HEK293 (cell line): ENCODE measurements around the gene SMCHD1.

Experiments
- FEZF1 ChIP-seq: fragments of 450-650 bp; formaldehyde crosslinking; IDR thresholded peaks from 2 replicates; pipeline ENCODE4 v1.5.1; 2016; ENCODE audit warnings: missing biosample characterization, missing genetic modification characterization
- GLIS2 ChIP-seq: fragments of 450-650 bp; formaldehyde crosslinking; IDR thresholded peaks from 2 replicates; pipeline ENCODE4 v1.5.1; 2016; ENCODE audit warnings: missing biosample characterization, missing genetic modification characterization
- HOXA7 ChIP-seq: sonication (generic); formaldehyde crosslinking; IDR thresholded peaks from 2 replicates; pipeline ENCODE4 v1.8.1; 2022; ENCODE audit warnings: missing genetic modification reagents, borderline replicate concordance
- HOXC10 ChIP-seq: sonication (generic); formaldehyde crosslinking; IDR thresholded peaks from 2 replicates; pipeline ENCODE4 v1.8.1; 2023; ENCODE audit warnings: mild to moderate bottlenecking, missing genetic modification reagents
- IKZF3 ChIP-seq: fragments of 450-650 bp; IDR thresholded peaks from 2 replicates; pipeline ENCODE4 v1.5.0; 2018; ENCODE audit warnings: missing biosample characterization, mild to moderate bottlenecking, missing genetic modification characterization, moderate library complexity
- KLF17 ChIP-seq: fragments of 450-650 bp; formaldehyde crosslinking; IDR thresholded peaks from 2 replicates; pipeline ENCODE4 v1.5.1; 2016; ENCODE audit warnings: missing biosample characterization, missing genetic modification characterization
- PBX3 ChIP-seq: sonication (generic); formaldehyde crosslinking; IDR thresholded peaks from 2 replicates; pipeline ENCODE4 v1.8.1; 2022; ENCODE audit warnings: mild to moderate bottlenecking, moderate library complexity, missing genetic modification reagents
- PRDM4 ChIP-seq: fragments of 450-650 bp; formaldehyde crosslinking; IDR thresholded peaks from 2 replicates; pipeline ENCODE4 v1.5.1; 2017; ENCODE audit warnings: missing biosample characterization, missing genetic modification characterization
- WT1 ChIP-seq: fragments of 450-650 bp; formaldehyde crosslinking; IDR thresholded peaks from 2 replicates; pipeline ENCODE4 v1.5.1; 2016; ENCODE audit warnings: missing biosample characterization, missing genetic modification characterization
- ZNF146 ChIP-seq: fragments of 450-650 bp; formaldehyde crosslinking; IDR thresholded peaks from 2 replicates; pipeline ENCODE4 v1.5.1; 2016; ENCODE audit warnings: missing biosample characterization, missing genetic modification characterization
- ZNF148 ChIP-seq: fragments of 450-650 bp; formaldehyde crosslinking; IDR thresholded peaks from 2 replicates; pipeline ENCODE4 v1.5.0; 2017; ENCODE audit warnings: missing biosample characterization, missing genetic modification characterization, borderline replicate concordance
- ZNF280D ChIP-seq: fragments of 450-650 bp; formaldehyde crosslinking; IDR thresholded peaks from 2 replicates; pipeline ENCODE4 v1.5.1; 2016; ENCODE audit warnings: missing biosample characterization, missing genetic modification characterization
- ZNF362 ChIP-seq: fragments of 450-650 bp; formaldehyde crosslinking; IDR thresholded peaks from 2 replicates; pipeline ENCODE4 v1.5.1; 2016; ENCODE audit warnings: missing biosample characterization, missing genetic modification characterization
- ZNF37A ChIP-seq: fragments of 450-650 bp; IDR thresholded peaks from 2 replicates; pipeline ENCODE4 v1.5.1; 2018; ENCODE audit warnings: missing biosample characterization, missing genetic modification characterization
- ZNF426 ChIP-seq: fragments of 450-650 bp; formaldehyde crosslinking; IDR thresholded peaks from 2 replicates; pipeline ENCODE4 v1.5.1; 2017; ENCODE audit warnings: missing biosample characterization, missing genetic modification characterization, mild to moderate bottlenecking, inconsistent platforms, moderate library complexity
- ZNF433 ChIP-seq: fragments of 450-650 bp; formaldehyde crosslinking; IDR thresholded peaks from 2 replicates; pipeline ENCODE4 v1.5.1; 2016; ENCODE audit warnings: missing biosample characterization, missing genetic modification characterization, low read depth
- ZNF514 ChIP-seq: fragments of 450-650 bp; formaldehyde crosslinking; IDR thresholded peaks from 2 replicates; pipeline ENCODE4 v1.5.1; 2016; ENCODE audit warnings: missing biosample characterization, missing genetic modification characterization
- ZNF544 ChIP-seq: fragments of 450-650 bp; formaldehyde crosslinking; IDR thresholded peaks from 2 replicates; pipeline ENCODE4 v1.5.0; 2017; ENCODE audit warnings: missing biosample characterization, missing genetic modification characterization
- ZNF558 ChIP-seq: fragments of 450-650 bp; formaldehyde crosslinking; IDR thresholded peaks from 2 replicates; pipeline ENCODE4 v1.5.1; 2016; ENCODE audit warnings: missing biosample characterization, missing genetic modification characterization
- ZNF600 ChIP-seq: fragments of 450-650 bp; formaldehyde crosslinking; IDR thresholded peaks from 2 replicates; pipeline ENCODE4 v1.5.1; 2016; ENCODE audit warnings: missing biosample characterization, missing genetic modification characterization
- ZNF639 ChIP-seq: fragments of 450-650 bp; formaldehyde crosslinking; IDR thresholded peaks from 2 replicates; pipeline ENCODE4 v1.5.1; 2016; ENCODE audit warnings: missing biosample characterization, missing genetic modification characterization
- ZNF777 ChIP-seq: fragments of 450-650 bp; formaldehyde crosslinking; IDR thresholded peaks from 2 replicates; pipeline ENCODE4 v1.5.1; 2017; ENCODE audit warnings: missing biosample characterization, missing genetic modification characterization, borderline replicate concordance
- ZSCAN18 ChIP-seq: fragments of 450-650 bp; formaldehyde crosslinking; IDR thresholded peaks from 2 replicates; pipeline ENCODE4 v1.5.1; 2016; ENCODE audit warnings: missing biosample characterization, missing genetic modification characterization
- ZSCAN23 ChIP-seq: fragments of 450-650 bp; formaldehyde crosslinking; IDR thresholded peaks from 2 replicates; pipeline ENCODE4 v1.5.1; 2016; ENCODE audit warnings: missing biosample characterization, missing genetic modification characterization

The SMCHD1 gene

GRCh38 chr18:2847317-2848246 is 192.1 kb downstream of the SMCHD1 start (continued):
- TF ChIP-seq ZNF433, result no peak
- no peak for TF ChIP-seq KLF17 (tag by site-specific recombination)
- TF ChIP-seq ZNF37A (tag by site-specific recombination), result no peak
- no peak for TF ChIP-seq WT1 (tag by site-specific recombination)
- TF ChIP-seq GLIS2 (tag by site-specific recombination), result peak; percentile 93
- TF ChIP-seq ZNF600 (tag by site-specific recombination), result no peak
- no peak for TF ChIP-seq ZNF148 (tag by site-specific recombination)
- no peak for TF ChIP-seq ZNF544 (tag by site-specific recombination)
- TF ChIP-seq HOXC10 (CRISPR knock-in tag), result no peak
- no peak for TF ChIP-seq ZNF558 (tag by site-specific recombination)
- TF ChIP-seq PRDM4 (tag by site-specific recombination), result no peak
- TF ChIP-seq IKZF3, result 0 out of 2 replicates have a peak, but pooled peaks have one; percentile 12
- TF ChIP-seq ZSCAN18, result no peak
- TF ChIP-seq HOXA7 (CRISPR knock-in tag), result no peak
- TF ChIP-seq ZSCAN23 (tag by site-specific recombination), result no peak
- no peak for TF ChIP-seq ZNF362 (tag by site-specific recombination)
- TF ChIP-seq PBX3 (CRISPR knock-in tag), result no peak
- TF ChIP-seq FEZF1 (tag by site-specific recombination), result no peak
- TF ChIP-seq ZNF777 (tag by site-specific recombination), result peak; percentile 37; the same call in 1 of the 2 replicates
- TF ChIP-seq ZNF514, result no peak
- TF ChIP-seq ZNF639 (tag by site-specific recombination), result no peak
- no peak for TF ChIP-seq ZNF280D
- TF ChIP-seq ZNF146 (tag by site-specific recombination), result no peak
- no peak for TF ChIP-seq ZNF426
